Measurements from ENCODE around the gene EXOSC2. TPM values are rescaled to one million over a fixed set of nuclear protein-coding genes. Genes with fewer than 3 reads are reported as not detected.

Gene EXOSC2
- total and polyA plus RNA-seq, 2 experiments from 2014 or later = 37.6 to 77.7 TPM

DNA sequence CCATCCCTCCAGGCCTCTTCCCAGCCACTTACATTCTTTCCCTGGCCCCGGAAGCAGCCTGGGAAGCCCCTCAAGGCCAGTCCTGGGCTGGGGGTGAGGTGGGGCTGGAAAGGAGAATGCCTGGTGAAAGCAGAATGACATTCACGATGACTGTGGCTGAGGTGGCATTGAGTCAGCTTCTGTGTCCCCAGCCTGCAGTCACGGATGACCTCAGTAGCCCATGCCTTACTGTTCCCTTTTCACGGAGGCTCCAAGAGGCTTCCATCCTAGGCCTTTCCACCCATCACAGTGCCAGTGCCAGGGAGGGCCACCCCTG is 26.5 kb upstream of the EXOSC2 start:
- no peaks in the 10 kb centered on the region for H3K36me3 ChIP-seq (ENCODE audit: insufficient read depth)
- Mint-ChIP-seq H3K4me3 (peak overlapping the region; percentile 57; the same call in 2 of the 3 replicates), H3K36me3 (ENCODE audit: low read depth) (no peaks in the 10 kb centered on the region; the same call in 2 of the 3 replicates), H3K9me3 (peaks cover 6% of the 10 kb centered on the region; the same call in 1 of the 3 replicates), H3K4me1 (peaks cover 13% of the 10 kb centered on the region), H3K27ac (no peak overlapping the region), H3K27me3 (ENCODE audit: insufficient read depth, low read depth, poor library complexity) (peaks cover 79% of the 10 kb centered on the region)
- H3K27me3 ChIP-seq (ENCODE audit: insufficient read depth) = peaks cover 80% of the 10 kb centered on the region
- DNase-seq (ENCODE audit: low spot score) (no peak), ATAC-seq (no peak)
- H3K27ac ChIP-seq (ENCODE audit: low read depth) = no peak overlapping the region
- no peaks in the 10 kb centered on the region for H3K79me2 ChIP-seq (replicated peaks; ENCODE audit: insufficient read depth)
- no peaks in the 10 kb centered on the region for H3K9me2 ChIP-seq (ENCODE audit: insufficient read depth)
- H3K4me3 ChIP-seq = peak overlapping the region; percentile 47
- H2AFZ ChIP-seq = peak overlapping the region; percentile 94; the same call in 1 of the 2 replicates
- H3K4me2 ChIP-seq = peak overlapping the region; percentile 74; the same call in 1 of the 2 replicates
- H3F3A ChIP-seq (replicated peaks; ENCODE audit: low read depth) = 0 out of 2 replicates have a peak, but pooled peaks cover 3% of the 10 kb centered on the region
- H4K20me1 ChIP-seq (replicated peaks; ENCODE audit: insufficient read depth) = no peaks in the 10 kb centered on the region
- TF ChIP-seq, protein P1, sequence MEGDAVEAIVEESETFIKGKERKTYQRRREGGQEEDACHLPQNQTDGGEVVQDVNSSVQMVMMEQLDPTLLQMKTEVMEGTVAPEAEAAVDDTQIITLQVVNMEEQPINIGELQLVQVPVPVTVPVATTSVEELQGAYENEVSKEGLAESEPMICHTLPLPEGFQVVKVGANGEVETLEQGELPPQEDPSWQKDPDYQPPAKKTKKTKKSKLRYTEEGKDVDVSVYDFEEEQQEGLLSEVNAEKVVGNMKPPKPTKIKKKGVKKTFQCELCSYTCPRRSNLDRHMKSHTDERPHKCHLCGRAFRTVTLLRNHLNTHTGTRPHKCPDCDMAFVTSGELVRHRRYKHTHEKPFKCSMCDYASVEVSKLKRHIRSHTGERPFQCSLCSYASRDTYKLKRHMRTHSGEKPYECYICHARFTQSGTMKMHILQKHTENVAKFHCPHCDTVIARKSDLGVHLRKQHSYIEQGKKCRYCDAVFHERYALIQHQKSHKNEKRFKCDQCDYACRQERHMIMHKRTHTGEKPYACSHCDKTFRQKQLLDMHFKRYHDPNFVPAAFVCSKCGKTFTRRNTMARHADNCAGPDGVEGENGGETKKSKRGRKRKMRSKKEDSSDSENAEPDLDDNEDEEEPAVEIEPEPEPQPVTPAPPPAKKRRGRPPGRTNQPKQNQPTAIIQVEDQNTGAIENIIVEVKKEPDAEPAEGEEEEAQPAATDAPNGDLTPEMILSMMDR (conservative IDR thresholded peaks at IDR 0.05; ENCODE audit: low read depth in 2 of 2) = no peak
- TF ChIP-seq EZH2 (IDR thresholded peaks at IDR 0.05; ENCODE audit: low read depth, unreplicated experiment) = peak; percentile 51
- peaks cover 16% of the 10 kb centered on the region; the same call in 1 of the 2 replicates for H3K4me1 ChIP-seq (ENCODE audit: insufficient read depth)

DNA sequence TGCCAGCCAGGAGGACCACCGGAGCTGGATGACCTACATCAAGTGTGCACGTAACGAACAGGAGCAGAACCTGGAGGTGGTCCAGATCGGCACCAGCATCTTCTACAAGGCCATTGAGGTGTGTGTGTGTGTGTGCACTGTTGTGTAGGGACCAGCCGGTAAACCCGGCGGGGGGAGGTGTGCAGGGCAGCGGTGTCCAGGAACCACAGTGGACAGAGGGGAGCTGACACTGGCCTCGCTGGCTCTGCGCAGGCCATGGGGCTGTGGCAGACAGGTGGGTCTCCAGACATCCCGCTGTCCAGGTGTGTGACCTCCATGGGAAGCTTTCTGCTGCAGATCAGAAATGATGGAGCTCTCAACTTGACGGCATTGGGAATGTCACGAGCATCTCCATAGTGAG is 25.4 kb upstream of the EXOSC2 start:
- H3F3A ChIP-seq (replicated peaks; ENCODE audit: low read depth) = no peaks in the 10 kb centered on the region
- peaks cover 69% of the 10 kb centered on the region for H3K27me3 ChIP-seq (ENCODE audit: insufficient read depth)
- H3K9me2 ChIP-seq (ENCODE audit: insufficient read depth) = no peaks in the 10 kb centered on the region
- no peaks in the 10 kb centered on the region for H3K36me3 ChIP-seq (ENCODE audit: insufficient read depth)
- H3K9me3 Mint-ChIP-seq = peaks cover 6% of the 10 kb centered on the region; the same call in 1 of the 3 replicates
- H3K4me1 ChIP-seq (ENCODE audit: insufficient read depth) = peaks cover 8% of the 10 kb centered on the region; the same call in 1 of the 2 replicates
- no peaks in the 10 kb centered on the region; the same call in 2 of the 3 replicates for H3K36me3 Mint-ChIP-seq (ENCODE audit: low read depth)
- H3K27me3 Mint-ChIP-seq (ENCODE audit: insufficient read depth, low read depth, poor library complexity) = peaks cover 68% of the 10 kb centered on the region
- H4K20me1 ChIP-seq (replicated peaks; ENCODE audit: insufficient read depth) = no peaks in the 10 kb centered on the region
- no peak overlapping the region for H2AFZ ChIP-seq
- DNase-seq (ENCODE audit: low spot score) (no peak), ATAC-seq (no peak)
- H3K27ac ChIP-seq (ENCODE audit: low read depth) = no peak overlapping the region
- H3K27ac Mint-ChIP-seq = no peak overlapping the region
- H3K79me2 ChIP-seq (replicated peaks; ENCODE audit: insufficient read depth) = no peaks in the 10 kb centered on the region
- H3K4me1 Mint-ChIP-seq = peaks cover 8% of the 10 kb centered on the region
- H3K4me3 Mint-ChIP-seq = no peak overlapping the region
- H3K4me2 ChIP-seq = no peak overlapping the region
- no peak overlapping the region for H3K4me3 ChIP-seq
- TF ChIP-seq STAT1 (IDR thresholded peaks at IDR 0.05; ENCODE audit: unreplicated experiment) (no peak), EZH2phosphoT487 (IDR thresholded peaks at IDR 0.05; ENCODE audit: unreplicated experiment) (no peak), EZH2 (IDR thresholded peaks at IDR 0.05; ENCODE audit: low read depth, unreplicated experiment) (no peak), ZNF114 (CRISPR knock-in tag; IDR thresholded peaks at IDR 0.05) (no peak), CREB1 (CRISPR knock-in tag; IDR thresholded peaks at IDR 0.05; ENCODE audit: low read depth) (no peak), POLR2AphosphoS5 (IDR thresholded peaks at IDR 0.05; ENCODE audit: low read depth) (no peak)
- TF ChIP-seq, protein P2, sequence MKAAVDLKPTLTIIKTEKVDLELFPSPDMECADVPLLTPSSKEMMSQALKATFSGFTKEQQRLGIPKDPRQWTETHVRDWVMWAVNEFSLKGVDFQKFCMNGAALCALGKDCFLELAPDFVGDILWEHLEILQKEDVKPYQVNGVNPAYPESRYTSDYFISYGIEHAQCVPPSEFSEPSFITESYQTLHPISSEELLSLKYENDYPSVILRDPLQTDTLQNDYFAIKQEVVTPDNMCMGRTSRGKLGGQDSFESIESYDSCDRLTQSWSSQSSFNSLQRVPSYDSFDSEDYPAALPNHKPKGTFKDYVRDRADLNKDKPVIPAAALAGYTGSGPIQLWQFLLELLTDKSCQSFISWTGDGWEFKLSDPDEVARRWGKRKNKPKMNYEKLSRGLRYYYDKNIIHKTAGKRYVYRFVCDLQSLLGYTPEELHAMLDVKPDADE (IDR thresholded peaks at IDR 0.05) = no peak
- TF ChIP-seq, protein P3, sequence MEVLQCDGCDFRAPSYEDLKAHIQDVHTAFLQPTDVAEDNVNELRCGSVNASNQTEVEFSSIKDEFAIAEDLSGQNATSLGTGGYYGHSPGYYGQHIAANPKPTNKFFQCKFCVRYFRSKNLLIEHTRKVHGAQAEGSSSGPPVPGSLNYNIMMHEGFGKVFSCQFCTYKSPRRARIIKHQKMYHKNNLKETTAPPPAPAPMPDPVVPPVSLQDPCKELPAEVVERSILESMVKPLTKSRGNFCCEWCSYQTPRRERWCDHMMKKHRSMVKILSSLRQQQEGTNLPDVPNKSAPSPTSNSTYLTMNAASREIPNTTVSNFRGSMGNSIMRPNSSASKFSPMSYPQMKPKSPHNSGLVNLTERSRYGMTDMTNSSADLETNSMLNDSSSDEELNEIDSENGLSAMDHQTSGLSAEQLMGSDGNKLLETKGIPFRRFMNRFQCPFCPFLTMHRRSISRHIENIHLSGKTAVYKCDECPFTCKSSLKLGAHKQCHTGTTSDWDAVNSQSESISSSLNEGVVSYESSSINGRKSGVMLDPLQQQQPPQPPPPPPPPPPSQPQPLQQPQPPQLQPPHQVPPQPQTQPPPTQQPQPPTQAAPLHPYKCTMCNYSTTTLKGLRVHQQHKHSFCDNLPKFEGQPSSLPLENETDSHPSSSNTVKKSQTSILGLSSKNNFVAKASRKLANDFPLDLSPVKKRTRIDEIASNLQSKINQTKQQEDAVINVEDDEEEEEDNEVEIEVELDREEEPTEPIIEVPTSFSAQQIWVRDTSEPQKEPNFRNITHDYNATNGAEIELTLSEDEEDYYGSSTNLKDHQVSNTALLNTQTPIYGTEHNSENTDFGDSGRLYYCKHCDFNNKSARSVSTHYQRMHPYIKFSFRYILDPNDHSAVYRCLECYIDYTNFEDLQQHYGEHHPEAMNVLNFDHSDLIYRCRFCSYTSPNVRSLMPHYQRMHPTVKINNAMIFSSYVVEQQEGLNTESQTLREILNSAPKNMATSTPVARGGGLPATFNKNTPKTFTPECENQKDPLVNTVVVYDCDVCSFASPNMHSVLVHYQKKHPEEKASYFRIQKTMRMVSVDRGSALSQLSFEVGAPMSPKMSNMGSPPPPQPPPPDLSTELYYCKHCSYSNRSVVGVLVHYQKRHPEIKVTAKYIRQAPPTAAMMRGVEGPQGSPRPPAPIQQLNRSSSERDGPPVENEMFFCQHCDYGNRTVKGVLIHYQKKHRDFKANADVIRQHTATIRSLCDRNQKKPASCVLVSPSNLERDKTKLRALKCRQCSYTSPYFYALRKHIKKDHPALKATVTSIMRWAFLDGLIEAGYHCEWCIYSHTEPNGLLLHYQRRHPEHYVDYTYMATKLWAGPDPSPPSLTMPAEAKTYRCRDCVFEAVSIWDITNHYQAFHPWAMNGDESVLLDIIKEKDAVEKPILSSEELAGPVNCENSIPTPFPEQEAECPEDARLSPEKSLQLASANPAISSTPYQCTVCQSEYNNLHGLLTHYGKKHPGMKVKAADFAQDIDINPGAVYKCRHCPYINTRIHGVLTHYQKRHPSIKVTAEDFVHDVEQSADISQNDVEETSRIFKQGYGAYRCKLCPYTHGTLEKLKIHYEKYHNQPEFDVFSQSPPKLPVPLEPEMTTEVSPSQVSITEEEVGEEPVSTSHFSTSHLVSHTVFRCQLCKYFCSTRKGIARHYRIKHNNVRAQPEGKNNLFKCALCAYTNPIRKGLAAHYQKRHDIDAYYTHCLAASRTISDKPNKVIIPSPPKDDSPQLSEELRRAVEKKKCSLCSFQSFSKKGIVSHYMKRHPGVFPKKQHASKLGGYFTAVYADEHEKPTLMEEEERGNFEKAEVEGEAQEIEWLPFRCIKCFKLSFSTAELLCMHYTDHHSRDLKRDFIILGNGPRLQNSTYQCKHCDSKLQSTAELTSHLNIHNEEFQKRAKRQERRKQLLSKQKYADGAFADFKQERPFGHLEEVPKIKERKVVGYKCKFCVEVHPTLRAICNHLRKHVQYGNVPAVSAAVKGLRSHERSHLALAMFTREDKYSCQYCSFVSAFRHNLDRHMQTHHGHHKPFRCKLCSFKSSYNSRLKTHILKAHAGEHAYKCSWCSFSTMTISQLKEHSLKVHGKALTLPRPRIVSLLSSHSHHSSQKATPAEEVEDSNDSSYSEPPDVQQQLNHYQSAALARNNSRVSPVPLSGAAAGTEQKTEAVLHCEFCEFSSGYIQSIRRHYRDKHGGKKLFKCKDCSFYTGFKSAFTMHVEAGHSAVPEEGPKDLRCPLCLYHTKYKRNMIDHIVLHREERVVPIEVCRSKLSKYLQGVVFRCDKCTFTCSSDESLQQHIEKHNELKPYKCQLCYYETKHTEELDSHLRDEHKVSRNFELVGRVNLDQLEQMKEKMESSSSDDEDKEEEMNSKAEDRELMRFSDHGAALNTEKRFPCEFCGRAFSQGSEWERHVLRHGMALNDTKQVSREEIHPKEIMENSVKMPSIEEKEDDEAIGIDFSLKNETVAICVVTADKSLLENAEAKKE (CRISPR knock-in tag; IDR thresholded peaks at IDR 0.05) = no peak

All from GM23338 (cell line).